GM12801 (cell line): ENCODE data around the gene MAPKAPK2.

Source experiments
- TF ChIP-seq, protein P1 (sequence below): IDR thresholded peaks from one replicate; pipeline ENCODE4 v1.5.1; 2011; ENCODE audit warnings: control low read depth; ENCODE audit not compliant: insufficient read length; ENCODE audit errors: extremely low read depth

Gene MAPKAPK2

DNA sequence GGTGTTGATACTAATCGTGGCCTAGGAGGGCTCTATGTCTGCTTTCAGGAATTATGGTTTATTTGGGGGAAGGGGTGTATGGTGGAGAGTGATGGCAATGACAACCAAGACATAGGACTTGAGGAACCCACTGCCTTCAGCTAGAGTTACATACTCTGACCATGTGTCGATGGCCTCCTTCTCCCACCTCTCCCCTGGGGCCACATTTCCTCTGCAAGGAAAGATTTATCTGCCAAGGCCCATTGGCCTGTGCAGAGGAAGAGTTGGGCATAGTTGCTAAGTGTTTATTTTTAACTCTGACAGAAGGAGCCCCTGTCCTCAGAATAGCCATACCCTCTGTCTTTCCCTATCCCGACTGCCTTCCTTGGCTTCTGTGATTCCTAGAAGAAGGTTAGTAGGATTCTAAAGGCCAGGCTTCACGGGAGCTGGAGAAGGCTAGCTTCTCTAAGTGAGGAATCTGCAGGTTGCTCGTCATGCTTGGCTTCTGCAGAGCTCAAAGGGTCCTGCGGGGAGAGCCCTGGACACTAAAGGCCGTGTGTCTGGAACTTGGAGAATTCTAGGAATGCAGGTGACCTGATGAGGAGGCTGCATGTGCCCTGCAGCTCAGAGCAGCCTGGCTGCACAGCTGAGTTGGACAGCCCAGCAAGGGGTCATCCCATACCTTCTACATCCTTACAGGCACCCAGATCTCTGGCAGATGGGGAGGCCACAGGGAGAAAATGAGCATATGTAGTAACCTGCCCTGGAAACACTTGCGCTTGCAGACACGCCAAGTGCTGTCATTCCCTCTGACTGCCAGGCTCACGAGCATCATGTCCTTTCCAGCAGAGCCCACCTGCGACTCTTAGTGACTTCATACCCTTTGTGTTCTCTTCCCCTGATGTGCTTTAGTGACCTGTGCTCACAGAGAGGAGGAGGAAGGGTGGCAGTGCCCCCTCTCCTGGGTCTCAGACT is 9.7 kb downstream of the MAPKAPK2 start:
- TF ChIP-seq, protein P1, sequence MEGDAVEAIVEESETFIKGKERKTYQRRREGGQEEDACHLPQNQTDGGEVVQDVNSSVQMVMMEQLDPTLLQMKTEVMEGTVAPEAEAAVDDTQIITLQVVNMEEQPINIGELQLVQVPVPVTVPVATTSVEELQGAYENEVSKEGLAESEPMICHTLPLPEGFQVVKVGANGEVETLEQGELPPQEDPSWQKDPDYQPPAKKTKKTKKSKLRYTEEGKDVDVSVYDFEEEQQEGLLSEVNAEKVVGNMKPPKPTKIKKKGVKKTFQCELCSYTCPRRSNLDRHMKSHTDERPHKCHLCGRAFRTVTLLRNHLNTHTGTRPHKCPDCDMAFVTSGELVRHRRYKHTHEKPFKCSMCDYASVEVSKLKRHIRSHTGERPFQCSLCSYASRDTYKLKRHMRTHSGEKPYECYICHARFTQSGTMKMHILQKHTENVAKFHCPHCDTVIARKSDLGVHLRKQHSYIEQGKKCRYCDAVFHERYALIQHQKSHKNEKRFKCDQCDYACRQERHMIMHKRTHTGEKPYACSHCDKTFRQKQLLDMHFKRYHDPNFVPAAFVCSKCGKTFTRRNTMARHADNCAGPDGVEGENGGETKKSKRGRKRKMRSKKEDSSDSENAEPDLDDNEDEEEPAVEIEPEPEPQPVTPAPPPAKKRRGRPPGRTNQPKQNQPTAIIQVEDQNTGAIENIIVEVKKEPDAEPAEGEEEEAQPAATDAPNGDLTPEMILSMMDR = no peak

DNA sequence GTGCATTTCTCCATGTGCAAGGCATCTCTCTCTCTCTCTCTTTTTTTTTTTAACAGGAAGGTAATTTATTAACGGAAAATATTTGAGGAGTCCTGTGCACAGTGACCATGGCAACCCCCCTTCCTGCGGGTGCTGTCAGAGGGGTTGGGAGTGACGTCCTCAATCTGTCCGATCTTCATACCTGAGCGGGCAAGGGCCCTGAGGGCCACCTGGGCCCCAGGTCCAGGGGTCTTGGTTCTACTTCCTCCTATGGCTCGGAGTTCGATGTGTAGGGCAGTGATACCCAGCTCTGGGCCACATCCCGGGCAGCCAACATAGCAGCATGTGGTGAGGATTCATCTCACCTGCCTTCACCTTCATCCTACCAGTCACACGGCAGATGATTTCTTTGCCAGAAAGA is 11.0 kb downstream of the MAPKAPK2 start:
- TF ChIP-seq, protein P1 = no peak

DNA sequence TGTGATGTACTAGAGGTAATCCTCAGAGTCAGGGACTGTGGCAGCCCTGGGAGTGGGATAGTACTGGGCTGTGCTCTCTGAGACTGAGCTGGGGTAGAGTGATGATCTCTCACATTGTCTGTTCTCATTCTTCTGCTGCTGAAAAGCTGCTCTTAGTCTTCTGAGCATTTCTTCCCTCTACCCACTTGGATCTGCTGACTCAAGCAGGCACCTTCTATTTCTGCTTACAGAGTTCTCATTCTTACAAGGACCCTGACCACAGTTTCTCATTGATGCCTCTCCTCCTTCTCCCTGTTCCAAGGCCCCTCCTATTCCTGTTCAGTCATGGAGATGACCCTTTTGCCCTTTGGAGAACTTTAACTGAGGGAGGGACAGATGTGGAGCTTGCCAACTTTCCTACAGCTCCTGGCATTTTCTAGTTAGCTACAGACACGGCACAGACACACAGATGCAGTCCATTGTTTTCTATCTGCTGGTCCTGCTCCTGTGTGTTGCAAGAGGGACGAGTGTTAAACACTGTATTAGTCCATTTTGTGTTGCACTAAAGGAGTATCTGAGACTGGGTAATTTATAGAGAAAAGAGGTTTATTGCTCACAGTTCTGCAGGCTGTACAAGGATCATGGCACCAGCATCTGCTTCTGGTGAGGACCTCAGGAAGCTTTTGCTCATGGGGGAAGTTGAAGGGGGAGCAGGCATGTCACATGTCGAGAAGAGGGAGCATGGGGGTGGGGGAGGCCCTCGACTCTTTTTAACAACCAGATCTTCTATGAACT is 12.3 kb downstream of the MAPKAPK2 start:
- TF ChIP-seq, protein P1 = no peak

DNA sequence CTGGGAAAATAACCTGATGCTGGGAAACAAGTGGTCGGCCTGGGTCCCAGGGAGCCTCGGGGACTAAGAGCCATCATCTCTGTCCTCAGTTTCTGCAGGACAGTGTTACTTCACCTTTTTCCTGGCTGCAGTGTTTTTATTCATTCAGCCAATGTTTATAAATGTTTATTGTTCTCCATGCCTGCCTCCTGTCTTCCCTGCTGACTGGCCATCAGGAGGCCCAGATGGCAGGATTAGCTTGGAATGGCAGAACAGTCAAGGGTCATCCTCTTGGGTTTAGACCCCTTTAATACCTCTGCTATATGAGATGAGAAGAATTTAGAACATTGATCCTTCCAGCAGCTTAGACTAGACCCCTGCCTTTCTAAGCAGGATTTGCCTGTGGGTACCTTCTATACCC is 13.3 kb downstream of the MAPKAPK2 start:
- TF ChIP-seq, protein P1 = no peak

DNA sequence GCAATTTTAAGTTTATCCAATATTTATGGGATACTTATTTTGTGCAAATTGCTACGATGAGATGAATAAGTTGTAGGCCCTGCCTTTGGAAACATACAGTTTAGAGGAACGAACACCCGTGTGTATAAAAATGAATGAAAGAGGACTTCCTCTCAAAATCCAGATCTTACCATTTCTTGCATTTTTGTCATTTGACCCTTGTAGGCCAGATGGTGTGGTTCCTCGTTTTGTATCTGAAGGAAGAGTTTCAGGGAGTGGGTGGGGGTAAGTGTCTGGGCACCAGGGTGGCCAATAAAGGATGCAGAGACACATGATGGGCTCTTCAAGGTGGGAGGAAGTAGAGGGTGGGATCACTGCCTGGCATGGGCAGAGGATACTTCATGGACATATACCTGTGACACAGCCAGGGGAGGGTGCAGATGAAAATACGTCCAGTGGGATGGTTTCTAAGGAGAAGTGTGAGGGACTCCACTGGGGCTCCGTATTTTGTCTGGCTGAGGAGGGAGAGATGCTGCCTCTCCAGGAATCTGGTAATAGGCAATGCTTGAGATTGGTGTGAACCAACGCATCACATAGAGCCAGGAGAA is 14.4 kb downstream of the MAPKAPK2 start:
- TF ChIP-seq, protein P1 = no peak

DNA sequence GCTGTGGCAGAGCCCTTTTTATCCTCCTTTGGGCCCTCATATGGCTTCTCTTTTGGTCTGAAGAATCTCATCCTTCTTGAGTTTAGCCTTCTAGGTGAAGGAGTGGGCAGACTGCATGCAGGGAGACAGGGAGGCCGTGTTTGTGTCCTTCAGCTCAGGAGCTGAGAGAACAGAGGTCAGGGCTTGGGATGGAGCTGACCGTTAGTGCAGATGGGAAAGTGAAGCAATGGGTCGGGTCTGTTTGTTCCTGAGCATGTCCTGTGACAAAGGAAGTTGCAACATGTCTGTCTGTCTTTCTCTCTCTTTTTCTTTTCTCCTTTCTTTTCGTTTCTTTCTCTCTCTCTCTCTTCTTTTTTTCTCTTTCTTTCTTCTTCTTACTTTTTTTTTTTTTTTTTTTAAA is 14.9 kb downstream of the MAPKAPK2 start:
- TF ChIP-seq, protein P1 = no peak

DNA sequence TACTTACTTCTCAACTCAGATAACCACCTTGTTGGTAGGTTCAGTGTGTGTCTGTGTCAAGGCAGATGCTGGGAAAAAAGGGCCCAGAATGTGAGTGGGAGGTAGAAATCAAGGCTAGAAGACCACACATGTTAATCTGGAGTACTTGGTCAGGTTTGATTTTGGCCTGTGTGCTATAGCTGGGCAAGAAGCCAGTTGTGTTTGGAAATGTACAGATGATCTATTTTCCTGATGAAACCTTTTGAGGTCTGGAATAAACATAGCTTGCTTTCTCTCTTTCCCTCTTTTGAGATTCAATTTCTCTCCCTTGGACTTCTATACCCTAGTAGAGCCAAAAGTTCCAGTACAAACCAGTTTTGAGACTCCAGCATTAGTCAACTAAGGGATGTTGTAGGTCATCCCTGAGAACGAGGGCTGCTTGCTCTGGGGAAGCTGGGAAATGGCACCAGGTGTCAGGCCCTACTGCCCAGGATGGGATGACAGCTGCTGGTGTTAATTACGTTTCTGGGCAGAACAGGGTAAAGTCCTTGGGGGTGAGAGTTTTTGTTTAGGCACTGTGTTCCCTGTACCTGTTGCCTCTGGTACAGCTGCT is 15.8 kb downstream of the MAPKAPK2 start:
- TF ChIP-seq, protein P1 = no peak
